SK-N-MC (cell line): ENCODE results near the gene EXT2.

ENCODE experiments used
- EZH2 ChIP-seq: fragments of 200-600 bp; sonication (generic); IDR thresholded peaks from one replicate; pipeline ENCODE4 v1.6.1; 2017; ENCODE audit warnings: antibody characterized with exemption
- POLR2AphosphoS5 ChIP-seq: IDR thresholded peaks from 2 replicates; pipeline ENCODE4 v1.6.1; 2012; ENCODE audit warnings: mild to moderate bottlenecking, low read depth, low read length, borderline replicate concordance

- no peak for TF ChIP-seq POLR2AphosphoS5
- no peak for TF ChIP-seq EZH2
Measured at GRCh38 chr11:44133335-44133946, 38.0 kb downstream of the EXT2 start.
